Cerebellar nuclear complex (tissue), 1 donor: ENCODE data around the gene ELFN1.

ENCODE experiments used
- DNase-seq, 2 experiments: peaks; one replicate each; lab custom pipeline; 2025; lab: John Stamatoyannopoulos, UW

The ELFN1 gene

DNA sequence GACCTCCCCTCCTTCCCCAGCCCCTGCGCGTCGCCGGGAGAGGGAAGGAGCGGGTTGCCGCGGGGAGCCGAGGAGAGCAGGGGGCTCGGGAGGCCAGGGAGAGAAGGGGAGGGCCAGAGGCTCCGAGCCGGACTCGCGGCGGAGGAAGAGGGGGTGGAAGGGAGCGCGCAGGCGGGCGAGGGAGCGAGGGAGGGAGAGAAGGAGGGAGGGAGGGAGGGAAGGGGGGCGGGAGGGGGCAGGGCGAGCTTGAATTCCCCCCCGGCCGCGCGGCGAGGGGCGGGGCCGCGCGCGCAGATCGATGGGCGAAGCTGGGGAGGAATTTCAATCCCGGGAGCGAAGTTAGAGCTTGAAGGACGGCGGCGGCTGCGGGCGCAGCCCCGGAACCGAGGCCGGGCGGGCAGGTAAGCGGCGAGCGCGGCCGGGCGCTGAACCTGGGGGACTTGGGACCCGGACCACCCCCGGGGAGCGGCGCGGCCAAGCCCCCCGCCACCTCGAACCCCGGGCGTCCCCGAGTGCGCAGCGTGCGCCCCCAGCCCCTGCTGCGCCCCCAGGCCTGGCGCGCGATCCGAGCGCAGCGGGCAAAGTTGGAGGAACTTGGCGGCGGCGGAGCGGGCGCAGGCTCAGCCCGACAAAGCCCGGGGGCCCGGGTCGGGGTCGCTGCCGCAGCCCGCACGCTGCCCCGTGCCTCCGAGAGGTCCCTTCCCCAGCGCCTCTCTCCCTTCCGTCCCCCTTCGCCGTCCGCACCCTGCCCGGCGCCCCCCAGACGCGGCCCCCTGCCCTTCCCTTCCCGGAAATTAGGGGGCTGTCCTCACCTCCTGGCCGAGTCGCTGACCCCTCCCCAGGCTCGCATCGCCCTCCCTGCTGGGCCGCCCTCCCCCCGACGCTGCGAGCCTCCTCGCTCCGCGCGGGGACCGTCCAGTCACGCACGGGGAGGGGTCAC, at the start of gene ELFN1:
Gene ELFN1 (plus strand): TSS at position 324 of the 940 bp plus-strand sequence. CDS start 74,320 bp downstream, outside the sequence.
- DNase-seq, result no peak

DNA sequence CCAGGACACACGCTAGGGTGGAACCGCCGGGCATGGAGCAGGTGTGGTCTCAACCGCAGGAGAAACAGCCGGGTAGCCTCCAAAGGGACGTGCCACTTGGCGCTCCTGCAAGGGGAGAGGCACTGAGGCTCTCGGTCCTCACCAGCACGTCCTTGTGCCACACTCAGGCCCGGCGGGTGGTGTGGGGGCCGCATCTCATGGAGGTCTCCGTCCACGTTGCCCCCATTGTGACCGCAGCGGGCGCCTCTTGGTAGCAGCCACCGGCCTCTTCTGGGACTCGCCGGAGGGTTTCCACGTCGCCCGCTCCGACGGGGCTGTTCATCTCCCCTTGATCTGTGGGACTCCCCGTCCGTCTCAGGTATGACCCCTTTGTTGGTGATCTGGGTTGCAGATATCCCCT, 49.2 kb upstream of the ELFN1 start:
- DNase-seq, result no peak

DNA sequence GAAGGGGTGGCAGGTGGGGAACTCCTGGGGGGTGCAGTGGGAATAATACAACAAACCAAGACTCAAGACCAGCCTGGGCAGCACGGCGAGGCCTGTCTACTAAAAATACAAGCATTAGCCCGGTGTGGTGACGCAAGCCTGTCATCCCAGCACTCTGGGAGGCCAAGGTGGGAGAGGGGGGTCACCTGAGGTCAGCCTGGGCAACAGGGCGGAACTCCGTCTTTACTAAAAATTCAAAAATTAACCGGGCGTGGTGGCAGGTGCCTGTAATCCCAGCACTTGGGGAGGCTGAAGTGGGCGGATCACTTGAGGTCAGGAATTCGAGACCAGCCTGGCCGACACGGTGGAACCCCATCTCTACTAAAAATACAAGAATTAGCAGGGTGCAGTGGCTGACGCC, 48.4 kb upstream of the ELFN1 start:
- DNase-seq, result no peak

DNA sequence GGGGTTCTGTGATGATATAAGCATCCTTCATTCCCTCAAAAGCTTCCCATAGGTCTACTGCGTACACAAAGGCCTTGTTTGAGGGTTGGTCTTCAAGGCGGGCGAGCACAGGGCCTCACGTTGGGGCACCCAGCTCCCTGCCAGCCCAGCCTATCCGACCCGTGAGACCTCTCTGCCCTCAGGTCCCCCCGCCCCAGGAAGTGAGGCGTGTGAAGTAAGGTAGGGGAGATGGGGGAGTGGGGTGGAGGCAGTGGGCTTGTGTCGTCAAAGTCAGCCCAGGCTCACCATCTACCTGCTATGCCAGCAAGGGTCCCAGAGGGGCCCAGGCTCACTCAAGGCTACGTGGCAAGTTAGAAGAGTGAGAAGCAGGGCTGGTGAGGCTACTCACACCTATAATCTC, 47.6 kb upstream of the ELFN1 start:
- no peak for DNase-seq

DNA sequence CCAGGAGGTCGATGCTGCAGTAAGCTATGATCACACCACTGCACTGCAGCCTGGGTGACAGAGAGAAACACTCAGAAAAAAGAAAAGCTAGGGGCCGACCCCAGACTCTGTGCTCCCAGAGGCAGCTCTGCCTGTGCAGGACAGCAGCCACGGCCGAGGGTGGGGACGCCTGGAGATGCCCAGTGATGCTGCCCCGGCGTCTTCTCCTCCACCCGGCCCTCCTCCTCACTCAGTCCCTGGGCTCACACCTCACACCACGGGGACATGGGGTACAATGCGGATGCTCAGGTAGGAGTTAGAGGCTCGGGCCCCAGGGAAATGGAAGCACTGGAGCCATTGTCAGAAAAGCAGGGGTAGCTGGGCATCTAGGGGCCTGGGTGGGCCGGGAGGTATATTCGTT, 46.3 kb upstream of the ELFN1 start:
- no peak for DNase-seq

DNA sequence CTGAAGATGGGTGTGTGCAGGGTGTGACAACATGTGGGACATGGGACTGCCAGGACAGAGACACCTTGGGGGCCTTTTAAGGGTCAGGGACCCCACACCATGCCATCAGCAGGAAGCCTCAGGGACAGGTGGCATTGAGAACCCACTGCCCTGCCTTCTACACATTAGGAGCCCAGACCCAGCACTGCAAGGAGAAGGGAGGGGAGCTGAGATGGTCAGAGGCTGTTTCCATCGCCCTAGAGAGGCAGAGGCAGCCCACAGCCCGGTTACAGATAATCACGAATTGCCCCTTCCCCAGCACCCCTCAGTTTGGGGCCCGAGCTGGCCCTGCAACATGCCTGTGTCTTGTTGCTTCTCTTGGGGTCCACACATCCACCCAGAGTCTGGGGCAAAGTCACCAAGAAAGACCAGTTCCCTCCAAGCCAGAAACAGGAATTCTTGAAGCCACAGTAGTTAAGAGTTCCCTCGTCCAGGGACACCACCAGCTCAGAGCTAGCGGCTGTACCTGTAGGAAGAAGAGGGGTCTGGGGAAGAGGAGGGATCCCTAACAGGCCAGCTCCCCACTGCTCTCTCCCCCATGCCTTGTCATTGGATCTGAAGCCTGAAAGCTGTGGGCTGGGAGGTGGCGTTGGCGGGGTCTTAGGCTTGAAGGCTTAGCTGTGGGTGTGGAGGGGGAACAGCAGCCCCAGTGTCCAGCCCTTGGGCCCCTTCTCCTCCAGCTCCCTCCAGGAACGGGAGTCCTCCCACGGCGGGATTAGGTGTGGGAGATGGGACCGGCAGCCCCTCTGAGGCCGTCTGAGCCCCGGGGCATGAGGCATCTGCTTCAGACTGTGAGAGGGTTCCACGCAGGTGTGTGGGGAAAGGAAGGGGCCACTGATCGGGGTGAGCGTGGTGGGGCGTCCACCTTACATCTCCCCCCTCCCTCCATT, 44.8 kb upstream of the ELFN1 start:
- DNase-seq, result no peak

DNA sequence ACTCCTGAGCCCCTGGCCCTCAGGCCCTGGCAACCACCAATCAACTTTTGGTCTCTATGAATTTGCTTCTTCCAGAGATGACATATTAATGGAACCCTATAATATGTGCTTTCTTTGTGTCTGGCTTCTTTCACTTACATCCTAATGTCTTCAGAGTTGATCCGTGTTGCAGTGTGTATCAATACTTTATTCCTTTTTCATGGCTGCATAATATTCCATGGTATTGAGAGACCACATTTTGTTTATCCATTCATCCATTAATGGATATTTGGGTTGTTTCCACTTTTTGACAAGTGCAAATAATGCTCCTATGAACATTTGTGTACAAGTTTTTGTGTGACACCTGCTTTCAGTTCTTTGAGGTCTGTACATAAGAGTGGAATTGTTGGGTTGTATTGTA, 43.3 kb upstream of the ELFN1 start:
- no peak for DNase-seq

DNA sequence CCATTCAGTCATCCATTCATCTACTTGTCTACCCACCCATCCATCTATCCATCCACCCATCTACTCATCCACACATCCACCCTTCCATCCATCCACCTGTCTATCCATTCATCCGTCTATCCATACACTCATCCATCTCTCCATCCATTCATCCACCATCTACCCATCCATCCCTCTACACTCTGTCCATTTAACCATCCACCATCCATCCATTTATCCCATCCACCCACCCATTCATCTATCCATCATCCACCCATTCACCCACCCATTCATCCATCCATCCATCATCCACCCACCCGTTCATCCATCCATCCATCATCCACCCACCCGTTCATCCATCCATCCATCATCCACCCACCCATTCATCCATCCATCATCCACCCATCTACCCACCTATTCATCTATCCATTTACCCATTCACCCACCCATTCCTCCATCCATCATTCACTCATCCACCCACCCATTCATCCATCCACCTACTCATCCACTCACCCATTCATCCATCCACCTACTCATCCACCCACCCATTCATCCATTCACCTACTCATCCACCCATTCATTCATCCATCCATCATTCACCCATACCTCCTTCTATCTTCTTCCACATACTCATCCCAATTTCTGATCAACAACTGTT, 39.3 kb upstream of the ELFN1 start:
- no peak for DNase-seq

DNA sequence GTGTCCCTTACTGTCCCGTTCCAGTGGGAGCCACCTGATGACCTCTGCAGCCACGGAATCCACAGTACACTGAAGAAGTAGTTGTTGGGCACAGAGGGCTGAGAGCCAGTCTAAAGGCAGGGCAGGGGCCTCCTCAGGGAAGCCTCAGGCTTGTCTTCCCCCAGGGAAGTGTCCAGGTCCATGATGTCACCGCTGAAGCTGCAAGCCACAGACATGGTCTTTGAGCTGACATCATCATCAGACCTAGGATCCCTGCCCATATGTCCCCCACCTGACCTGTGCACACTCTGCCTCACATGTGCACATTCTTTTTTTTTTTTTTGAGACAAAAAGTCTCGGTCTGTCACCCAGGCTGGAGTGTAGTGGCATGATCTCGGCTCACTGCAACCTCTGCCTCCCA, 38.4 kb upstream of the ELFN1 start:
- DNase-seq, result no peak

DNA sequence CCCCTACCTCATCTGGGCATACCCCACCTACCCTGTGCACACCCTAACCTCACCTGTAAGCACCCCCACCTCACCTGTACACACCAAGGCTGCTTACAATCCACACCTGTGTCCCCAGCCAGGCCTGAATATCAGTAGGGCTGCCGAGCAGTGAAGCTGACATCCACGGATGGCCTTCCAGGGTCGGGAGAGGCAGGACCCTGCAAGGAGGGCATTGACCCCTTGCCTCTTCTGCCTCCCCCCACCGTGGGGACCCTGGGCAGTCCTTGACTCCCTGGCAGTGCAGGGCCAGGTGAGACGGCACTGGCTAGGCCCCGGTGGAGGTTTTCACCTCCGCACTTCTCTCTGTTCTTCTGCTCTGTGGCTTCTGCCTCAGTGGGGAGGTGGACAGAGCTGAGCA, 37.6 kb upstream of the ELFN1 start:
- no peak for DNase-seq

DNA sequence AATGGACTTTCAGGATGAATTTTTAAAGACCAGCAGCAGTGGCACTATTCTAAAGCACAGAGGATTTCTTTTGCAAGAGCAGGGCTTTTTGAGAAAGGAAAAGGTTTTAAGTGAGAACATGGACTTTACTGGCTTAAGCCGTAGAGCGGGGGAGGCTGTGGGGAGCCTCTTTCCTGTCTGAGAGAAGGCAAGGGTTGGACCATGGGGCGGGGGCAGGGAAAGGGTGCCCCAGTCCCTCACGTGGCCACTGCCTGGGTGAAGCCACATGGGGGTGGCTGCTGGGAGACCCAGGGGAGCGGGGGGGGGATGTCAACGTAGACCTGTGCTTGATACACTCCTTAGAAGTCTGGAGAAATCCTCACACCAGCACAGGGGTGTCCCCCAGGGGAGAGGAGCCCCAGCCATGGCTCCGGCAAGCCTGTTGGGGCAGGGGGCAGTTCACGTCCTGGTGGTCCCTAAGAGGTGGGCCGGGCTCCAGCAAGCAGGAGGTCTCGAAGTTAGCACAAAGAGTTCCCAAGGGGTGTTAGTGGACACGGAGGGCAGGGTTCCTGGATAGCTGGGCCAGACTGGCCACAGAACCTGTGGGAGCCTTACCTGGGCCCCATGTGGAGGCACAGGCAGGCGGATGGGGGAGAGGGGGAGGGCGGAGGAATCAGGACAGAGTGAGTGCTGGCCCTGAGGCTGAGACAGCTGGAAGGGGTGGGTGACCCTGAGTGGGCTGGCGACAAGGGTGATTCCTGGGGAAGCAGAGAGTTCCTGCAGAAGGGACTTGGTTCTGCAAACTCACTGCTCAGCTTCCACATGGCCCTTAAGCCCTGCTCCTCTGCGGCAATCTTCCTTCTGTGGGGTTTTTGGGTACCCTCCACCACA, 36.9 kb upstream of the ELFN1 start:
- no peak for DNase-seq

DNA sequence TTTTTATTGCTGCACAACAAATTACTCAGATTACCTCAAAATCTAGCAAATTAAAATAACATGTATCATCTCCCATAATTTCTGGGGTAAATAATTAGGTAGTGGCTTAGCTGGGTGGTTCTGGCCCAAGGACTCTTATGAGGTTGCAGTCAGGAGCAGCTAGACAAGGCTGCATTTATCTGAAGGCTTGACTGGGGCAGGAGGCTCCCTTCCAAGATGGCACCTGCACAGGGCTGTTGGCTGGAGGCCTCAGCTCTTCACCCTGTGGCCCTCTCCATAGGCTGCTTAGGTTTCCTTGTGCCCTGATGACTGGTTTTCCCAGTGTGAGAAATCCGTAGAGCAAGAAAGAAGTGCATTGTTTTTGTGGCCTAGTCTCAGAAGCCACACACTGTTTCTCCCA, 34.7 kb upstream of the ELFN1 start:
- no peak for DNase-seq

DNA sequence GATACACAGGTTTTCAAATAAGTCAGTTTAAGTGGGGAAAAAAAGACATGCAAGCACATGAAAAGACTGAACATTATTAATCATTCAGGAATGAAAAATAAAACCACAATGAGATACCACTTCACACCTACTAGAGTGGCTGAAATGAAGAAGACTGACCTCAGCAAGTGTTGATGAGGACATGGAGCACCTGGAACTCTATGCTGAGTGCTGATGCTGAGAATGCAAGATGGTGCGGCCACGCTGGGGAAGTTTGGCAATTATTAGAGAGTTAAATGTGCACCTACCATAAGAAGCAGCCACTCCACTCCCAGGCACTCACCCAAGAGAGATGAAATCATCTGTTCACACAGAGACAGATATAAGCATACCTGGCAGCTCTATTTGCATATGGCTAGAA, 32.9 kb upstream of the ELFN1 start:
- no peak for DNase-seq

DNA sequence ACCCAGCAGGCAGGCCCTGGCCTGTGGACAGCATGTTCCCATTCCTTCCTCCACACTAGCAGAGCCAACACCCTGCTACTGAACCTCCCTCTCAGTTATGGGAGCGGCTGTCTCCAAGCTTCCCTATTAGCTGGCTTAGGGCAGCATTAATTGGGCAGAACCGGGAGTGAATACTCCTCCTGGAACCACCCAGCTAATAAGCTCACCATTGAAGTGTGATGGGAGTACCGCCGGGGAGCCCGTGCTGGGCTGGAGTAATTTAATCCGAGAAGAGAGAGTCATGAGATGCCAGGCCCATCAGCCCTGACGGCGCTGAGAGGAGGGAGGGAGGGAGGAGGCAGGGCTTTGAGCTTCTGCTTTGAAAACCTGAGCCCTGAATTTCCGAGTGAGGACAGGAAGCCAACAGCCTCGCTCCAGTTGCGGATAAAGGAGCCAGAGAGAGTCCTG, 31.8 kb upstream of the ELFN1 start:
- no peak for DNase-seq

DNA sequence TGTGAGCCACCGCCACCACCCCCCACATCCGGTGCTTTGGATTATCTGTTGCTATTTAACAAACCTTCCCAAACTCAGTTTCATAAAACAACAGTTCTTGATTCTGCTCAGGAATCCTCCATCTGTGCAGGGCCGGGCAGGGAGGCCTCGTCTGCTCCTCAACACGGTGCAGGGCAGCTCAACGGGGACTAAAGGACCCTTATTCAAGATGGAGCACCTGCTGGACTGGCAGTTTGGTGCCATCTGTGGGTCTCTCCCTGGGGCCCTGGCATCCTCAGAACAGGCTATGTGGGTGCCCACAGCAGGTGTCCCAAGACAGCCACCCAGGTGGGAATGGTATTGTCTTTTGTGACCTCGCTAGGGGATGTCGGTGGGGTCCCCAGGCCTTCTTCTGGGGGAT, 31.0 kb upstream of the ELFN1 start:
- no peak for DNase-seq

DNA sequence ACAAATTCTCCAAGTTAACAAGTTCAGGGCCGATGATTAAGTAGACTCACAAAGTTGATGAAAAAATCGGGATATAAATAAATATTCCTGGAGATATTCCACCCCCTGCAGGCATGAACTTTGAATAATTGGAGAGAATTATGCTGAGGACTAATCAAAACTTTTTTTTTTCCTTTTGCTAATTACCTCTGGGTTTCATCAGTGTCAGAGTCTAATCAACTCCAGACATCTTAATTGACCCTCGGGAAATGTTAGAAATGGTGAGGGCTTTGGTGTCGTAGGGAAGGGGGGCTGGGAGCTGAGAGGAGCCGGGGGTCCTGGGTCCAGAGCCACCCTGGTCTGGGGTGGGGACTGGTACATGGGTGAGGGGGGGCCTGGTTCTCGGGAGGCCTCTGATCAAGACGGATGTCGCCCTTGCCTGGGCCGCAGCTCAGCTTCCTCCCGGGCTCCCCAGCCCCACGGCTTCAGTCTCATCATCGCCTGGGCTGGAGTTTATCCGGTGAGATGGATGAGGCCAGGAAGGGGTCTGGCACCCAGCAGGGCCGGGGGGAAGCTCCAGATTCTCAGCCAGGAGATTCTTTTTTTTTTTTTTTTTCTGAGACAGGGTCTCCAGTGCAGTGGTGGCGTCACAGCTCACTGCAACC, 30.4 kb upstream of the ELFN1 start:
- no peak for DNase-seq

DNA sequence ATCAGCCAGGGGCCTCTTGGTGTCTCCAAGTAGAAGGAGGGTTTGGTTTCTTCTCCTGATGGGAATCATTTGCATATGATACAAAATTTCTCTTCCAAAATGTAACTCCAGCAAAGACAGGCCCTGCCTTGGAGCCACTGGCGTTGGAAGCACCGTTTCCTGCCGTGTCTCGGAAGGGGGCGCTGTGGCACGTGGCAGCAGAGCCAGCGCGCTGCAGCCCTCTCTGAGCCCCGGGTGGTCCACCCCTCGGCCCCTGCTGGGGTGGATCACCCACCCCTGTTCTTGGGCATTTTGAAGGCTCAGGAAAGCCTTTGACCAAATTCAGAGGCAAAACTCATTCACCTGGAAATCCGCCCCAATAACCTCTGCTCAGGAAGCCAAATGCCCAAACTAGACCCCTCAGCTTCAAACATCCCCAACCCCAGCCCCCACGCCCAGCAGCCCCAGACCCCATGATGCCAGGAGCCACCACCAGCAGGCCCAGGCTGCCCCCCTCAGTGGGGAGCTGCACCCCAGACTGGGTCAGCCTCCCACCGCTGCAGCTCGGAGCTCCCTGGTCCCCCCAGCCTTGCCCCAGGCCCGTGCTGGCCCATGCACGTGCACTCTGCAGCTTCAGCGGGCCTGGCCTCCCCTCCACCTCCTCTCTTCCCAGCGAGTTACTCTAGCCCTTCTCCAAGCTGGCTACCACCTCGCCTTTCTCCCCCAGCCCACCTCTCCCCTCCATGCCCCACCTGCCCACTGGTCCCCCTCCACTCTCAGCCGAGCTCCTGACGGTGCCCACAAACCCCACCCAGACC, 29.5 kb upstream of the ELFN1 start:
- DNase-seq, result no peak

DNA sequence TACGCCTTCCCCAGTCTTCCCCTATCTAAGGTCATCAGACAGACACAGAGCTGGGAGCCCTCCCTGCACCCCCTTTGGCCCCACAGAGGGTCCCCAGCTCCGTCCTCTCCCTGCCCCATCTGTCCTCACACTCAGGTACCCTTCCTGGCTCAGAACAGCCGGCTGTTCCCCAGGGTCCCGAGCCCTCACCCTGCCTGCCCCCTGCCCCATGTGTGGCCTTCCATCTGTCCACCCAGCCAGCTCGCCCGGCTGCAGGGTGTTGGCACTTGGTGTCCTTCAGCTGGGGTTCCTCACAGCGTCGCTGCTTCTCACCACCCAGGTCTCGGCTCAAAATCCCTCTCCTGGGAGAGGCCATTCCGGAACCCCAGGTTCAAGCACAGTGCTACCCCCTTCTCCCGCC, 28.9 kb upstream of the ELFN1 start:
- no peak for DNase-seq

DNA sequence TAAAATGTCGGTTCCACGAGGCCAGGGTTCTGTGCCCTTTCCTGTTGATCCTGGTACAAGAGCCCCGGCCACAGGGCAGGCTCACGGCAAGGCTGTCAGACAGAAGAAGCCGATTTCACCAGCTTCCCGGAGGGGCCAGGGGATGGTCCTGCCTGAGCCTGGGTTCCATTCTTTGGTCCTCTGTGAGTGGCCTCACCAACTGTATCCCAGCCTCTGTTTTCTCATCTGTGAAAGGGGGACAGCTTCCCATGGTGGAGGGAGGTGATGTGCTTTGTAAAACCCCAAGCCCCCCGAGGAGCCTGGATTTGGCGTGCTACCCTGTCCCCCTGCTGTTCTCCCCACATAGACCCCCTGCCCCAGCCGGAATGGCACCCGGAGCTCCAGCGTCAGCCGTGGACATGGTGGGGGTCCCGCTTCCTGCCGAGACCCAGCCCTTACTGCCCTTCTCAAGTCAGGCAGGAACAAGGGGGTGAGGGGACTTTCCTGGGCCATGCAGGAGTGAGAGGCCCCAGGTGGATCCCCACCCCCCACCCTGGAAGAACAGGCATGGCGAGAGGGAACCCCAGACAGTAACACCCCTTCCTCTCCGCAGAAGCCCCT, 28.3 kb upstream of the ELFN1 start:
- DNase-seq, result no peak
